AG04449 (cell line): Measurements from ENCODE around the gene BBS9.

ENCODE experiments used
- CTCF ChIA-PET: fragments of 350-600 bp; formaldehyde crosslinking; extraction: SDS; loops from one replicate; lab custom pipeline; 2021; ENCODE audit warnings: antibody characterized with exemption; lab: Yijun Ruan, JAX
- POLR2A ChIA-PET: fragments of 400-600, 350-600 bp; formaldehyde crosslinking; extraction: SDS; loops from one replicate; lab custom pipeline; 2020; ENCODE audit warnings: antibody characterized with exemption, inconsistent platforms; lab: Yijun Ruan, JAX
- DNase-seq: peaks from one replicate; pipeline ENCODE4 v3.0.0-alpha.2; 2010; ENCODE audit warnings: low read depth, low spot score
- H3K4me3 ChIP-seq: 2 replicates; pipeline ENCODE4 v1.5.1; 2011; ENCODE audit warnings: low read depth, mild to moderate bottlenecking, control low read depth, low read length
- CTCF ChIP-seq: IDR thresholded peaks from one replicate; pipeline ENCODE4 v1.5.1; 2011; ENCODE audit warnings: mild to moderate bottlenecking, moderate library complexity, low read length, control low read depth, inconsistent platforms; ENCODE audit not compliant: insufficient read depth; ENCODE audit errors: missing control alignments

BBS9 gene

GRCh38 chr7:33155811-33156210, 26.4 kb downstream of the BBS9 start:
- CTCF ChIA-PET: no interaction called here
- H3K4me3 ChIP-seq: no peak overlapping the region
- no peak for TF ChIP-seq CTCF
- DNase-seq: peak; percentile 70
- POLR2A ChIA-PET: no interaction called here

GRCh38 chr7:33156441-33156840, 27.1 kb downstream of the BBS9 start:
- no peak overlapping the region for H3K4me3 ChIP-seq
- no peak for DNase-seq
- TF ChIP-seq CTCF: no peak
- POLR2A ChIA-PET: no interaction called here
- CTCF ChIA-PET: interaction anchor here (1.2 kb wide), 1 partner anchor 29 kb away, joined by 5 read pairs; no protein-coding TSS in a partner anchor

GRCh38 chr7:33157311-33157710, 27.9 kb downstream of the BBS9 start:
- ChIA-PET CTCF (interaction anchor here (1.2 kb wide), 1 partner anchor 28 kb away, joined by 5 read pairs; no protein-coding TSS in a partner anchor), POLR2A (no interaction called here)
- no peak for TF ChIP-seq CTCF
- H3K4me3 ChIP-seq: no peak overlapping the region
- no peak for DNase-seq

GRCh38 chr7:33157781-33158180, 28.4 kb downstream of the BBS9 start:
- no peak overlapping the region for H3K4me3 ChIP-seq
- CTCF ChIA-PET: interaction anchor here (1.2 kb wide), 1 partner anchor 28 kb away, joined by 5 read pairs; no protein-coding TSS in a partner anchor
- DNase-seq: no peak
- TF ChIP-seq CTCF: no peak
- POLR2A ChIA-PET: no interaction called here

- POLR2A ChIA-PET: no interaction called here
These were observed 48.5 kb downstream of the BBS9 start for GRCh38 chr7:33177876-33178275.

GRCh38 chr7:33179519-33179918, 50.2 kb downstream of the BBS9 start:
- no peak overlapping the region for H3K4me3 ChIP-seq
- no peak for TF ChIP-seq CTCF
- DNase-seq: no peak
- CTCF ChIA-PET: no interaction called here
- POLR2A ChIA-PET: no interaction called here

More at GRCh38 chr7:33177876-33178275, 48.5 kb downstream of the BBS9 start:
- no peak for TF ChIP-seq CTCF
- CTCF ChIA-PET: interaction anchor here (1.0 to 1.5 kb wide), 2 partner anchors 65 to 755 kb away, joined by 3 to 5 read pairs; no protein-coding TSS in a partner anchor
- no peak for DNase-seq
- no peak overlapping the region for H3K4me3 ChIP-seq
